AG10803 (cell line): Measurements from ENCODE around the gene ZDHHC22.

ENCODE experiments used
- DNase-seq: peaks from one replicate; pipeline ENCODE4 v3.0.0; 2010; ENCODE audit warnings: low read depth
- H3K4me3 ChIP-seq: 2 replicates; pipeline ENCODE4 v1.5.1; 2011; ENCODE audit warnings: mild to moderate bottlenecking, low read length, control low read depth
- CTCF ChIP-seq: conservative IDR thresholded peaks from 2 replicates; pipeline ENCODE4 v1.5.1; 2011; ENCODE audit warnings: mild to moderate bottlenecking, low read length, control low read depth, inconsistent platforms

The ZDHHC22 gene

GRCh38 chr14:77184396-77185092 lies 43.0 kb upstream of the ZDHHC22 start:
- no peak for TF ChIP-seq CTCF
- DNase-seq: no peak
- H3K4me3 ChIP-seq: no peak overlapping the region

GRCh38 chr14:77183896-77184295 lies 42.3 kb upstream of the ZDHHC22 start:
- DNase-seq: no peak
- TF ChIP-seq CTCF: no peak
- no peak overlapping the region for H3K4me3 ChIP-seq

- TF ChIP-seq CTCF: no peak
- DNase-seq: no peak
Measured at GRCh38 chr14:77181603-77182437, 40.2 kb upstream of the ZDHHC22 start, which contains the start of gene TMEM63C. Gene TMEM63C (plus strand): TSS chr14:77181798. CDS start chr14:77218814, 37,016 bp downstream.

GRCh38 chr14:77180726-77181602 lies 39.4 kb upstream of the ZDHHC22 start:
- DNase-seq: no peak
- no peak for TF ChIP-seq CTCF
- no peak overlapping the region for H3K4me3 ChIP-seq

More at GRCh38 chr14:77181603-77182437, 40.2 kb upstream of the ZDHHC22 start, which contains the start of gene TMEM63C:
- H3K4me3 ChIP-seq: no peak within 1 kb of the TSS

GRCh38 chr14:77178656-77179055 lies 37.1 kb upstream of the ZDHHC22 start:
- H3K4me3 ChIP-seq: no peak overlapping the region
- DNase-seq: no peak
- TF ChIP-seq CTCF: no peak

GRCh38 chr14:77177702-77178101 lies 36.1 kb upstream of the ZDHHC22 start:
- H3K4me3 ChIP-seq: no peak overlapping the region
- no peak for DNase-seq
- no peak for TF ChIP-seq CTCF
